M059J (cell line): ENCODE results near the gene GABPA. TPM values are rescaled to one million over a fixed set of nuclear protein-coding genes. Genes with fewer than 3 reads are reported as not detected.
"Not testable (repeated sequence)": the region's sequence is repeated elsewhere in the genome, so short reads cannot be mapped to it uniquely, and the experiment has no call there.

Source experiments
- DNase-seq: peaks from one replicate; pipeline ENCODE4 v3.0.0-alpha.2; 2012; ENCODE audit warnings: low read depth
- total RNA-seq: library from RNA; depleted of rRNA; stranded (reverse); fragments of >200 nt; shearing (Covaris generic); gene quantifications from 2 replicates; pipeline ENCODE4 v1.2.3, GENCODE V29; 2014

Gene GABPA
- total RNA-seq, 1 experiment from 2014 or later: 23.0 TPM

- no peak for DNase-seq
Measured at GRCh38 chr21:25737421-25737820, 2.6 kb downstream of the GABPA start.

- DNase-seq: no peak
Measured at GRCh38 chr21:25742900-25743299, 8.1 kb downstream of the GABPA start.

- no peak for DNase-seq
Measured at GRCh38 chr21:25744854-25745253, 10.1 kb downstream of the GABPA start.

GRCh38 chr21:25750085-25750484, 15.3 kb downstream of the GABPA start:
- DNase-seq: no peak

GRCh38 chr21:25752416-25752815, 17.6 kb downstream of the GABPA start:
- DNase-seq: peak; percentile 32

- no peak for DNase-seq
Measured at GRCh38 chr21:25756190-25756932, 21.6 kb downstream of the GABPA start.

- DNase-seq: no peak
Measured at GRCh38 chr21:25757531-25757930, 22.8 kb downstream of the GABPA start.

- DNase-seq: no peak
Measured at GRCh38 chr21:25759573-25759972, 24.8 kb downstream of the GABPA start.

- no peak for DNase-seq
Measured at GRCh38 chr21:25760061-25760460, 25.3 kb downstream of the GABPA start.

GRCh38 chr21:25760677-25761076, 25.9 kb downstream of the GABPA start:
- no peak for DNase-seq

GRCh38 chr21:25764065-25764464, 29.3 kb downstream of the GABPA start:
- DNase-seq: no peak

GRCh38 chr21:25767921-25768320, 33.1 kb downstream of the GABPA start:
- DNase-seq: no peak

- no peak for DNase-seq
Measured at GRCh38 chr21:25772686-25773085, 37.9 kb downstream of the GABPA start.

- no peak for DNase-seq
Measured at GRCh38 chr21:25776440-25776839, 41.7 kb downstream of the GABPA start.

GRCh38 chr21:25778126-25778875, 43.5 kb downstream of the GABPA start:
- DNase-seq: not testable (repeated sequence)

- DNase-seq: no peak
Measured at GRCh38 chr21:25788677-25789076, 53.9 kb downstream of the GABPA start.

- peak; percentile 55 for DNase-seq
Measured at GRCh38 chr21:25790122-25790877, 55.5 kb downstream of the GABPA start.

GRCh38 chr21:25790878-25791204, 56.1 kb downstream of the GABPA start:
- no peak for DNase-seq

GRCh38 chr21:25791319-25791718, 56.5 kb downstream of the GABPA start:
- DNase-seq: peak; percentile 11

GRCh38 chr21:25801217-25802014, 66.6 kb downstream of the GABPA start:
- DNase-seq: peak; percentile 74

- DNase-seq: no peak
Measured at GRCh38 chr21:25806060-25806459, 71.3 kb downstream of the GABPA start.

- no peak for DNase-seq
Measured at GRCh38 chr21:25807191-25807590, 72.4 kb downstream of the GABPA start.
